ENCODE data around the gene SMIM43. TPM values are rescaled to one million over a fixed set of nuclear protein-coding genes. Genes with fewer than 3 reads are reported as not detected.

Gene SMIM43
- total RNA-seq, 2 experiments from 2014 or later: not detected

DNA sequence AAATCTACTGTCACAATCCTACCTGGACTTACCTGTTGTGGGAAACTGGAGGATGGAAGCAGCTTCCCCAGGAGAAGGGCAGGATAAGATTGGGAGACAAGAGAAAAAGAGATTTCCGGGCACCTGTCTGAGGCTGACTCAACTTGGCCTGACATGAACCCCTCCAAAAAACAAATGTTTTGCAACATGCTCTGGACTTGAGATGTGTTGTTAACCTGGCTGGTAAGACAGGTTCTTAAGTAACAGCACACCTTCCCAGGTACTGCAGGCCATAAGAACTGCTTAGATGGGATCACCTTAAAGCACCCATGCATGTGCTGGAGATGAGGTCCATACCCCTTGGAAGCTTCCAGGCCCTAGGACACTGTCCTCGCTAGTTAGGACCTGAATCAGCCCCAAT lies 4.4 kb upstream of the SMIM43 start:
- H3K27ac ChIP-seq (ENCODE audit: low read depth, low read length, poor library complexity, severe bottlenecking): no peak overlapping the region
- H3K79me2 ChIP-seq (ENCODE audit: insufficient read depth, low read depth, low read length): no peaks in the 10 kb centered on the region
- no peaks in the 10 kb centered on the region for H3K9me3 ChIP-seq (ENCODE audit: low read length)
- intact Hi-C loops (cut with micrococcal nuclease; ENCODE audit: unreplicated experiment): no loop called here
- H3K9me2 ChIP-seq (ENCODE audit: insufficient read depth, low read length): no peaks in the 10 kb centered on the region
- H3K4me2 ChIP-seq (ENCODE audit: low read length): no peak overlapping the region
- no peaks in the 10 kb centered on the region for H3K4me1 ChIP-seq (ENCODE audit: insufficient read depth, low read length, poor library complexity, severe bottlenecking)
- ChIA-PET POLR2A (interaction anchor here (0.7 kb wide), 1 partner anchor 1774 kb away, joined by 5 read pairs; no protein-coding TSS in a partner anchor), CTCF (ENCODE audit: unreplicated experiment) (no interaction called here)
- no peaks in the 10 kb centered on the region for H4K20me1 ChIP-seq (ENCODE audit: insufficient read depth, low read length)
- no TSS peak for BruUV-seq (replicated peaks)
- no peaks in the 10 kb centered on the region for H3K36me3 ChIP-seq (ENCODE audit: insufficient read depth, low read length)
- TF ChIP-seq, protein P1, sequence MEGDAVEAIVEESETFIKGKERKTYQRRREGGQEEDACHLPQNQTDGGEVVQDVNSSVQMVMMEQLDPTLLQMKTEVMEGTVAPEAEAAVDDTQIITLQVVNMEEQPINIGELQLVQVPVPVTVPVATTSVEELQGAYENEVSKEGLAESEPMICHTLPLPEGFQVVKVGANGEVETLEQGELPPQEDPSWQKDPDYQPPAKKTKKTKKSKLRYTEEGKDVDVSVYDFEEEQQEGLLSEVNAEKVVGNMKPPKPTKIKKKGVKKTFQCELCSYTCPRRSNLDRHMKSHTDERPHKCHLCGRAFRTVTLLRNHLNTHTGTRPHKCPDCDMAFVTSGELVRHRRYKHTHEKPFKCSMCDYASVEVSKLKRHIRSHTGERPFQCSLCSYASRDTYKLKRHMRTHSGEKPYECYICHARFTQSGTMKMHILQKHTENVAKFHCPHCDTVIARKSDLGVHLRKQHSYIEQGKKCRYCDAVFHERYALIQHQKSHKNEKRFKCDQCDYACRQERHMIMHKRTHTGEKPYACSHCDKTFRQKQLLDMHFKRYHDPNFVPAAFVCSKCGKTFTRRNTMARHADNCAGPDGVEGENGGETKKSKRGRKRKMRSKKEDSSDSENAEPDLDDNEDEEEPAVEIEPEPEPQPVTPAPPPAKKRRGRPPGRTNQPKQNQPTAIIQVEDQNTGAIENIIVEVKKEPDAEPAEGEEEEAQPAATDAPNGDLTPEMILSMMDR (conservative IDR thresholded peaks at IDR 0.05; ENCODE audit: low read length): no peak
- DNase-seq (ENCODE audit: low spot score): no peak
- no peak overlapping the region for H3K4me3 ChIP-seq (ENCODE audit: low read depth, low read length, poor library complexity, severe bottlenecking)
- no peak overlapping the region for H2AFZ ChIP-seq (ENCODE audit: low read length)

DNA sequence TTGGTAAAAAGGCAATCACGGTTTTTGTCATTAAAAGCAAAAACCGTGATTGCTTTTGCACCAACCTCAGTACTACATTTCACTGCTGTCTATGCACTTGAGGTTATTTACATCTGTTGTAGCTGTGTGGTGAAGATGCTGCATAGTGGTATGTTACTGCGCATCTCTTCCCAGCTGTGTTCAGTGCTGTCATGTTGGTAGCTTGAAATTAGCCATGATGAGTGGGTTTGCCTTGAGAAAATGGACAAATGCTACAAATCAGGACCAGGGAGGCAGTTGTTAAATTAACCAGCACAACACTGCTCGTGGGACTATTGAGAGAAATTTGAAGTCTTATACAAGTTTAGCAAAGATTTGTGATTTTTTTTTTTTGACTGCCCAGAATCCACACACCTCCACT lies 2.2 kb upstream of the SMIM43 start:
- intact Hi-C loops (cut with micrococcal nuclease; ENCODE audit: unreplicated experiment): no loop called here
- Histone ChIP-seq H3K36me3 (ENCODE audit: insufficient read depth, low read length) (no peaks in the 10 kb centered on the region), H3K4me2 (ENCODE audit: low read length) (no peak overlapping the region), H3K9me2 (ENCODE audit: insufficient read depth, low read length) (no peaks in the 10 kb centered on the region), H2AFZ (ENCODE audit: low read length) (no peak overlapping the region), H3K79me2 (ENCODE audit: insufficient read depth, low read depth, low read length) (no peaks in the 10 kb centered on the region), H3K4me3 (ENCODE audit: low read depth, low read length, poor library complexity, severe bottlenecking) (no peak overlapping the region), H3K27ac (ENCODE audit: low read depth, low read length, poor library complexity, severe bottlenecking) (no peak overlapping the region), H3K4me1 (ENCODE audit: insufficient read depth, low read length, poor library complexity, severe bottlenecking) (no peaks in the 10 kb centered on the region), H4K20me1 (ENCODE audit: insufficient read depth, low read length) (no peaks in the 10 kb centered on the region), H3K9me3 (ENCODE audit: low read length) (no peaks in the 10 kb centered on the region)
- POLR2A ChIA-PET: interaction anchor here (0.5 kb wide), 1 partner anchor 71 kb away, joined by 4 read pairs; no protein-coding TSS in a partner anchor
- TF ChIP-seq, protein P1 (conservative IDR thresholded peaks at IDR 0.05; ENCODE audit: low read length): no peak
- no peak for TF ChIP-seq EZH2phosphoT487 (IDR thresholded peaks at IDR 0.05; ENCODE audit: borderline replicate concordance, low read depth, low read length)
- no peak for DNase-seq (ENCODE audit: low spot score)
- no TSS peak for BruUV-seq (replicated peaks)
- CTCF ChIA-PET (ENCODE audit: unreplicated experiment): no interaction called here

DNA sequence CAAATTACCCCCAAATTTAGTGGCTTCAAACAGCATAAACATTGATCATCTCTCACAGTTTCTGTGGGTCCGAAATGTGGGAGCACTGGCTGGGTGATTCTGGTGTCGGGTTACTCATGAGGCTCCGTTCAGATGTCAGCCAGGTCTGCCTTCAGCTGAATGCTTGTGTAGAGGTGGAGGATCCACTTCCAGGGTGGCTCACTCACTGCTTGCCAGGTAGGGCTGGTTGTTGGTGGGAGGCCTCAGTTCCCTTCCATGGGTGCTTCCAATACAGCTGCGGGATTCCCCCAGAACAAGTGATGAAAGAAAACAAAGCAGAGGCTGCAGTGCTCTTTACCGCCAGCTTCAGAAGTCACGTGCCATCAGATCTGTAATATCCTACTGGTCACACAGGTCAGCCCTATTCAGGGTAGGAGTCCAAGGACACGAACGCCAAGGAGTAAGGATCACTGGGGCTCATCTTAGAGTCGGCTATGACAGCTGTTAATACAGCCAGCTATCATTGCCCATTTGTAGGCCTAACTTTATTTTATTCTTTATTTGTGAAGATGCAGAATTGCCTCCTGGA lies 1.1 kb upstream of the SMIM43 start:
- no TSS peak for BruUV-seq (replicated peaks)
- no peak overlapping the region for H3K4me2 ChIP-seq (ENCODE audit: low read length)
- no peaks in the 10 kb centered on the region for H4K20me1 ChIP-seq (ENCODE audit: insufficient read depth, low read length)
- no peaks in the 10 kb centered on the region for H3K4me1 ChIP-seq (ENCODE audit: insufficient read depth, low read length, poor library complexity, severe bottlenecking)
- H3K9me3 ChIP-seq (ENCODE audit: low read length): no peaks in the 10 kb centered on the region
- no peak for DNase-seq (ENCODE audit: low spot score)
- H3K36me3 ChIP-seq (ENCODE audit: insufficient read depth, low read length): no peaks in the 10 kb centered on the region
- no peaks in the 10 kb centered on the region for H3K9me2 ChIP-seq (ENCODE audit: insufficient read depth, low read length)
- H2AFZ ChIP-seq (ENCODE audit: low read length): no peak overlapping the region
- ChIA-PET CTCF (ENCODE audit: unreplicated experiment) (no interaction called here), POLR2A (interaction anchor here (0.6 kb wide), 1 partner anchor 1041 kb away, joined by 3 read pairs; no protein-coding TSS in a partner anchor)
- intact Hi-C loops (cut with micrococcal nuclease; ENCODE audit: unreplicated experiment): no loop called here
- H3K27ac ChIP-seq (ENCODE audit: low read depth, low read length, poor library complexity, severe bottlenecking): no peak overlapping the region
- H3K4me3 ChIP-seq (ENCODE audit: low read depth, low read length, poor library complexity, severe bottlenecking): no peak overlapping the region
- H3K79me2 ChIP-seq (ENCODE audit: insufficient read depth, low read depth, low read length): no peaks in the 10 kb centered on the region
- TF ChIP-seq EZH2phosphoT487 (IDR thresholded peaks at IDR 0.05; ENCODE audit: borderline replicate concordance, low read depth, low read length): no peak
- TF ChIP-seq, protein P1 (conservative IDR thresholded peaks at IDR 0.05; ENCODE audit: low read length): no peak

Measured in OCI-LY7 (cell line).